Vein endothelial cell (primary cell): ENCODE measurements around the gene OGDHL. TPM values are rescaled to one million over a fixed set of nuclear protein-coding genes. Genes with fewer than 3 reads are reported as not detected.

Experiments
- total RNA-seq: library from RNA; depleted of rRNA; stranded (reverse); fragments of >200 nt; gene quantifications from 2 replicates; pipeline ENCODE4 v1.2.3, GENCODE V29; 2012

Gene OGDHL
- 0.19 and 0.33 TPM in 2 replicates for total RNA-seq

DNA sequence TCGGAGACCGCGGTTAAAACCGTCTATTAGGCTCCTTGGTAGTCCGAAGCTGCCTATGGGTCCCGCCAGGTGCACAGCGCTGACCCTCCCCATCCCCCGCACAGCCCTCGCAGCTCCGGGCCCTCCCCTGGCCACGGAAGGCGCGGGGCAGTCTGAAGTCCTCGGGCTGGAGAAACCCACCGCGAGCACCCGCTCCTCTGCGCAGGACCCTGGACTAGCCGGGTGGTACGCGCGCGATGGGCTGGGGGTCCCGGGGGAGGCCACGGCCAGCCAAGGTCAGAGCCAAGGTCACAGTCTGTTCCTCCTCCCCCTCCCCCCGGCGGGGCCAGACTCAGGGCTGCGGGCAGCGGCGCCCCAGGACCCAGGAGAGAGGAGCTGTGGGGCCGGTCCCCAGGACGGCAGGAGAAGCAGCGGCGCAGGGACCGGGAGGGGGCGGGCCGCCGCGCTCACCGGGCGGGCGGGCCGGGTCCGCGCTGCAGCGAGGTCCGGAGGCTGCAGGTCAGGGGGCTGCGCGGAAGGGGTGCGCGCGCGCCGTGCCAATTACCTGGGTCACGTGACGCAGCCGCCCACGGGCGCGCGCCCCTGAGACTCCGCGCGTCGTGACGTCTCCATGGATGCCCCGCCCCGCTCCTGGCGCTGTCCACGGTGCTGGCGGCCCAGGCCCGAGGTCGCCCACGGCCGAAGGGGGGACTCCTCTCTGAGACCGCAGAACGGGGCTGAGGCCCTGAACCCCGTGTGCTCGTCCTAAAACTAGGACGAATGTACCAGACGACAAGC, at the start of gene OGDHL:
OGDHL (minus strand) TSS at position 535 of the 777 bp plus-strand sequence. CDS start 3,731 bp downstream, outside the sequence.

Other genes starting within 250 kb of the OGDHL start
- gene ERCC6, start 223.2 kb downstream of the OGDHL start, total RNA-seq = 34.2 and 39.8 TPM in 2 replicates
- gene SLC18A3, start 152.0 kb downstream of the OGDHL start, total RNA-seq = not detected in 2 replicates
- gene CHAT, start 148.3 kb downstream of the OGDHL start, total RNA-seq = not detected in 2 replicates
- gene C10orf53, start 82.7 kb downstream of the OGDHL start, total RNA-seq = not detected in 2 replicates
- 26.5 and 32.5 TPM in 2 replicates for gene PARG, start 179.7 kb upstream of the OGDHL start, total RNA-seq
- 16.7 and 18.5 TPM in 2 replicates for gene TIMM23B, start 179.7 kb upstream of the OGDHL start, total RNA-seq
- gene AGAP6, start 226.1 kb upstream of the OGDHL start, total RNA-seq = 4.6 and 4.7 TPM in 2 replicates